Neural cell (in vitro differentiated cells): Measurements from ENCODE around the gene RECK.

ENCODE experiments used
- EP300 ChIP-seq: fragments of 450-650 bp; conservative IDR thresholded peaks from 2 replicates; pipeline ENCODE4 v1.6.1; 2014; ENCODE audit warnings: antibody characterized with exemption, mild to moderate bottlenecking, moderate library complexity; ENCODE audit not compliant: poor library complexity, severe bottlenecking
- POLR2AphosphoS5 ChIP-seq: IDR thresholded peaks from 2 replicates; pipeline ENCODE4 v1.6.1; 2012
- SMC3 ChIP-seq: fragments of 450-650 bp; conservative IDR thresholded peaks from 2 replicates; pipeline ENCODE4 v1.6.1; 2014; ENCODE audit warnings: antibody characterized with exemption, mild to moderate bottlenecking, moderate library complexity; ENCODE audit not compliant: poor library complexity
- TF ChIP-seq, protein P1 (sequence below): fragments of 450-650 bp; IDR thresholded peaks from 2 replicates; pipeline ENCODE4 v1.5.1; 2014; ENCODE audit warnings: antibody characterized with exemption, mild to moderate bottlenecking, moderate library complexity; ENCODE audit not compliant: poor library complexity, severe bottlenecking

DNA sequence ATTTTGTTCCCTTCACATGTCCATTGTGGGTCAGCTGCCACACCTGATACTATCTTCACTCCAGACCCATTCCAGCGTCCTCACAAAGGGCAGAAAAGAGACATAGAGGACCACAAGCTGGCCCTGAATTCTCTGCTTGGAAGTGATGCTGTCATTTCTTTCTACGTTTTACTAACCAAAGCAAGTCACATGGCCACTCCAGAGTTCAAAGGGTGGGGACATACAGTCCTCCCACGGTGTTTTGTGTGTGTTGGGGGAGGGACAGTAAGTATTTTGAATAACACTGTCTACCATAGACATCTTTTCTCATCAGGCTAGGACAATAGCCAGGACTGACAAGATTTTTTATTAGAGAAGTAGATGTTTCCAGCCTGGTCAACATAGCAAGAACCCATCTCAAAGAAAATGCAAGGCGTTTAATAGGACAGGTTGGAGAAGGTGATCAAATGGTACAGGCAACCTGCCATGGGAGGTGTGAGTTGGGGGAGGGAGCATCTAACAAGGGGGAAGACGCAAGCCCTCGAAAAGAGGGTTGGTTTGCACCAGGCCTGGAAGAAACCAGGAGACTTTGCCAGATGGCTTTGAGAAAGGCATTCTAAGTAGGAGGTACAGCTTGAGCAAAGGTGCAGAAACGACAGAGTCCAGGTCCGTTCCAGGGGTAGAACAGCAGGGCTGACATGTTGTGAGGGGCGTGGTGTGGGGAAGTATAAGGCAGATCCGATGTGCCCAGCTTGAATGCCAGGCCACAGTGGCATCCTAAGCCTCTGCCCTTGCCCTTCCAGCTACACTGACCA lies 88.5 kb downstream of the RECK start:
- TF ChIP-seq, protein P1, sequence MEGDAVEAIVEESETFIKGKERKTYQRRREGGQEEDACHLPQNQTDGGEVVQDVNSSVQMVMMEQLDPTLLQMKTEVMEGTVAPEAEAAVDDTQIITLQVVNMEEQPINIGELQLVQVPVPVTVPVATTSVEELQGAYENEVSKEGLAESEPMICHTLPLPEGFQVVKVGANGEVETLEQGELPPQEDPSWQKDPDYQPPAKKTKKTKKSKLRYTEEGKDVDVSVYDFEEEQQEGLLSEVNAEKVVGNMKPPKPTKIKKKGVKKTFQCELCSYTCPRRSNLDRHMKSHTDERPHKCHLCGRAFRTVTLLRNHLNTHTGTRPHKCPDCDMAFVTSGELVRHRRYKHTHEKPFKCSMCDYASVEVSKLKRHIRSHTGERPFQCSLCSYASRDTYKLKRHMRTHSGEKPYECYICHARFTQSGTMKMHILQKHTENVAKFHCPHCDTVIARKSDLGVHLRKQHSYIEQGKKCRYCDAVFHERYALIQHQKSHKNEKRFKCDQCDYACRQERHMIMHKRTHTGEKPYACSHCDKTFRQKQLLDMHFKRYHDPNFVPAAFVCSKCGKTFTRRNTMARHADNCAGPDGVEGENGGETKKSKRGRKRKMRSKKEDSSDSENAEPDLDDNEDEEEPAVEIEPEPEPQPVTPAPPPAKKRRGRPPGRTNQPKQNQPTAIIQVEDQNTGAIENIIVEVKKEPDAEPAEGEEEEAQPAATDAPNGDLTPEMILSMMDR = no peak
- TF ChIP-seq POLR2AphosphoS5 = no peak
- TF ChIP-seq SMC3 = no peak
- TF ChIP-seq EP300 = no peak
